Caco-2 (cell line): ENCODE data around the gene DSCAML1. TPM values are rescaled to one million over a fixed set of nuclear protein-coding genes. Genes with fewer than 3 reads are reported as not detected.
"Not testable (repeated sequence)": the region's sequence is repeated elsewhere in the genome, so short reads cannot be mapped to it uniquely, and the experiment has no call there.

Source experiments
- BruUV-seq: library from RNA; stranded (reverse); fragments of 400-500 nt; replicated peaks from 2 replicates; lab custom pipeline; 2021; lab: Mats Ljungman, UMichigan
- CTCF ChIA-PET: fragments of 300-600 bp; sonication (Branson Sonifier 250); formaldehyde crosslinking; loops from one replicate; lab custom pipeline; 2022; ENCODE audit warnings: antibody characterized with exemption; lab: Charles Lee
- POLR2A ChIA-PET: fragments of 300-600 bp; sonication (Branson Sonifier 250); formaldehyde crosslinking; loops from one replicate; lab custom pipeline; 2022; ENCODE audit warnings: antibody characterized with exemption; lab: Charles Lee
- DNase-seq, 2 experiments: peaks; one replicate each; pipeline versions ENCODE4 v3.0.0 to v3.0.0-alpha.2; 2020 to 2022
- H3K27me3 ChIP-seq: replicated peaks from 2 replicates; pipeline ENCODE4 v1.6.0; 2011; ENCODE audit warnings: low read length; ENCODE audit not compliant: control insufficient read depth, insufficient read depth
- H3K36me3 ChIP-seq: 2 replicates; pipeline ENCODE4 v1.5.1; 2011; ENCODE audit warnings: low read length; ENCODE audit not compliant: control insufficient read depth, insufficient read depth
- H3K4me1 ChIP-seq: fragments of 250-450 bp; sonication (Bioruptor Pico); 2 replicates; pipeline ENCODE4 v1.5.1; 2020; ENCODE audit warnings: mild to moderate bottlenecking
- H3K4me3 ChIP-seq: 2 replicates; pipeline ENCODE4 v1.5.1; 2011; ENCODE audit warnings: low read depth, mild to moderate bottlenecking, control low read depth, low read length
- H3K9me3 ChIP-seq: fragments of 250-450 bp; sonication (Bioruptor Pico); 2 replicates; pipeline ENCODE4 v1.5.1; 2020; ENCODE audit warnings: mild to moderate bottlenecking, moderate library complexity
- H3K27ac Mint-ChIP-seq: one replicate; pipeline ENCODE4 v1.8.0; 2022; ENCODE audit warnings: mixed read lengths; ENCODE audit not compliant: unreplicated experiment
- H3K27me3 Mint-ChIP-seq: one replicate; pipeline ENCODE4 v1.8.0; 2022; ENCODE audit warnings: mixed read lengths; ENCODE audit not compliant: insufficient read depth, unreplicated experiment
- H3K36me3 Mint-ChIP-seq: one replicate; pipeline ENCODE4 v1.8.0; 2022; ENCODE audit warnings: mild to moderate bottlenecking, mixed read lengths; ENCODE audit not compliant: insufficient read depth, unreplicated experiment
- H3K4me1 Mint-ChIP-seq: one replicate; pipeline ENCODE4 v1.8.0; 2022; ENCODE audit warnings: low read depth, mixed read lengths; ENCODE audit not compliant: unreplicated experiment
- H3K4me3 Mint-ChIP-seq: one replicate; pipeline ENCODE4 v1.8.0; 2022; ENCODE audit warnings: mild to moderate bottlenecking, moderate library complexity, mixed read lengths; ENCODE audit not compliant: unreplicated experiment
- H3K9me3 Mint-ChIP-seq: one replicate; pipeline ENCODE4 v1.8.0; 2022; ENCODE audit warnings: mixed read lengths; ENCODE audit not compliant: unreplicated experiment
- intact Hi-C: fragments of 100-400 bp; cut with micrococcal nuclease; formaldehyde crosslinking; loops from one replicate; pipeline ENCODE4 v1.10.0; 2022; ENCODE audit not compliant: unreplicated experiment
- total RNA-seq: library from RNA; stranded (reverse); gene quantifications from 2 replicates; pipeline ENCODE4 v1.2.3, GENCODE V29; 2022
- TF ChIP-seq, protein P1 (sequence below), 2 experiments: fragments of 200-600 bp in 1 of 2; IDR thresholded peaks; 1 replicate in 1 of 2; 2 replicates in 1 of 2; pipeline versions ENCODE4 v1.5.1 to v1.8.0; 2011 to 2022; ENCODE audit warnings: antibody characterized with exemption in 1 of 2, control low read depth in 1 of 2, inconsistent platforms in 1 of 2, low read depth in 1 of 2, low read length in 1 of 2, mild to moderate bottlenecking in 1 of 2, moderate library complexity in 1 of 2; ENCODE audit not compliant: insufficient read depth in 1 of 2, severe bottlenecking in 1 of 2, unreplicated experiment in 1 of 2

Gene DSCAML1
- total RNA-seq, 1 experiment from 2014 or later, result not detected

- H3K27ac Mint-ChIP-seq, result no peak overlapping the region
- no peaks in the 10 kb centered on the region for H3K4me1 ChIP-seq
- intact Hi-C loops, result no loop called here
- ChIA-PET POLR2A (interaction anchor here (0.5 kb wide), 1 partner anchor 10 kb away, joined by 3 read pairs; no protein-coding TSS in a partner anchor), CTCF (interaction anchor here (0.8 to 1.2 kb wide), 2 partner anchors 9 to 31 kb away, joined by 3 read pairs; no protein-coding TSS in a partner anchor)
- H3K4me3 ChIP-seq, result no peak overlapping the region
- peaks cover 19% of the 10 kb centered on the region for H3K27me3 Mint-ChIP-seq
- TF ChIP-seq, protein P1, sequence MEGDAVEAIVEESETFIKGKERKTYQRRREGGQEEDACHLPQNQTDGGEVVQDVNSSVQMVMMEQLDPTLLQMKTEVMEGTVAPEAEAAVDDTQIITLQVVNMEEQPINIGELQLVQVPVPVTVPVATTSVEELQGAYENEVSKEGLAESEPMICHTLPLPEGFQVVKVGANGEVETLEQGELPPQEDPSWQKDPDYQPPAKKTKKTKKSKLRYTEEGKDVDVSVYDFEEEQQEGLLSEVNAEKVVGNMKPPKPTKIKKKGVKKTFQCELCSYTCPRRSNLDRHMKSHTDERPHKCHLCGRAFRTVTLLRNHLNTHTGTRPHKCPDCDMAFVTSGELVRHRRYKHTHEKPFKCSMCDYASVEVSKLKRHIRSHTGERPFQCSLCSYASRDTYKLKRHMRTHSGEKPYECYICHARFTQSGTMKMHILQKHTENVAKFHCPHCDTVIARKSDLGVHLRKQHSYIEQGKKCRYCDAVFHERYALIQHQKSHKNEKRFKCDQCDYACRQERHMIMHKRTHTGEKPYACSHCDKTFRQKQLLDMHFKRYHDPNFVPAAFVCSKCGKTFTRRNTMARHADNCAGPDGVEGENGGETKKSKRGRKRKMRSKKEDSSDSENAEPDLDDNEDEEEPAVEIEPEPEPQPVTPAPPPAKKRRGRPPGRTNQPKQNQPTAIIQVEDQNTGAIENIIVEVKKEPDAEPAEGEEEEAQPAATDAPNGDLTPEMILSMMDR (IDR thresholded peaks at IDR 0.05; ENCODE audit: insufficient read depth in 1 of 2, low read depth in 1 of 2, low read length in 1 of 2, severe bottlenecking in 1 of 2, unreplicated experiment in 1 of 2), result no peak
- H3K9me3 ChIP-seq, result peaks cover 10% of the 10 kb centered on the region; the same call in 1 of the 2 replicates
- 0 out of 2 replicates have a peak, but pooled peaks cover 1% of the 10 kb centered on the region for H3K27me3 ChIP-seq
- H3K36me3 Mint-ChIP-seq, result no peaks in the 10 kb centered on the region
- H3K4me1 Mint-ChIP-seq, result no peaks in the 10 kb centered on the region
- DNase-seq, result no peak
- H3K36me3 ChIP-seq, result no peaks in the 10 kb centered on the region
- no peak overlapping the region for H3K4me3 Mint-ChIP-seq
- peaks cover 14% of the 10 kb centered on the region for H3K9me3 Mint-ChIP-seq
- no TSS peak for BruUV-seq
These were observed 339.8 kb downstream of the DSCAML1 start for GRCh38 chr11:117457031-117457785.

GRCh38 chr11:117456721-117457029 is 340.3 kb downstream of the DSCAML1 start:
- Mint-ChIP-seq H3K27me3 (peaks cover 21% of the 10 kb centered on the region), H3K9me3 (peaks cover 14% of the 10 kb centered on the region)
- H3K36me3 ChIP-seq, DNase-seq, POLR2A ChIA-PET, H3K4me1 Mint-ChIP-seq, H3K4me3 Mint-ChIP-seq, intact Hi-C loops, H3K36me3 Mint-ChIP-seq, BruUV-seq, H3K4me1 ChIP-seq, H3K27ac Mint-ChIP-seq, H3K27me3 ChIP-seq, H3K4me3 ChIP-seq: not testable (repeated sequence)
- peaks cover 10% of the 10 kb centered on the region; the same call in 1 of the 2 replicates for H3K9me3 ChIP-seq
- CTCF ChIA-PET, result interaction anchor here (0.7 to 1.2 kb wide), 2 partner anchors 11 to 30 kb away, joined by 3 read pairs; no protein-coding TSS in a partner anchor

DNA sequence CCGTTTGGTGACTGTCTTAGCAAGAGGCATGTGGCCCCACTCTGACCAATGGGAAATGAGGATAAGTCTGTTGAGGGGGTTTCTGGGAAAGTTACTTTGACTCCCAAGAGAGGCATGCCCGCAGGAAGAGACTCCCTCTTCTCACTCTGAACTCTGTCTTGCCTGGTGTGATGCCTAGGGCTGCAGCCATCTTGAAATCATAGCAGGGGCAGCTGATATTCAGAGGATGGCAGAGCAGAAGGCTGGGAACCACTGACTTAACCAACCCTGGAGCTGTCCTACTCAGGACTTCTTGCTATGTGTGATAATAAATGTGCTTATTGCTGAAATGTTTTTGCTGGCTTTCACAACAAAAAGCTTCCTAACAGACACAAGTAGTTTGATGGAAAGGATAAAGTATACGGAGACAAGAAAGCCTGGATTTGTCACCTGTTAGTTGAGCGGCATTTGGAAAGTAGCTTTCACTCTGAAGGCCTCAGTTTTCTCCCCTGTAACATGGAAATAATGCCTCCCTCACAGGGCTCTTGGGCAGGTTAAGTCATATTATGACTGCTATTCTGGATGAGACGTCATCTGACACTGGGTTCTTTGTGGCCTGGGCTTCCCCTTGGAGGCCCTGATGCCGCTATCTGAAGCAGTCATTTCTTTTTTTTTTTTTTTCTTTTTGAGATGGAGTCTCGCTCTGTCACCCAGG is 340.8 kb downstream of the DSCAML1 start:
- ChIA-PET CTCF (interaction anchor here (0.7 kb wide), 1 partner anchor 11 kb away, joined by 3 read pairs; no protein-coding TSS in a partner anchor), POLR2A (no interaction called here)
- DNase-seq, result no peak
- peaks cover 10% of the 10 kb centered on the region; the same call in 1 of the 2 replicates for H3K9me3 ChIP-seq
- no peak overlapping the region for H3K4me3 ChIP-seq
- Mint-ChIP-seq H3K36me3 (no peaks in the 10 kb centered on the region), H3K27me3 (peaks cover 18% of the 10 kb centered on the region), H3K4me3 (no peak overlapping the region), H3K27ac (no peak overlapping the region), H3K9me3 (peaks cover 14% of the 10 kb centered on the region), H3K4me1 (no peaks in the 10 kb centered on the region)
- 0 out of 2 replicates have a peak, but pooled peaks cover 1% of the 10 kb centered on the region for H3K27me3 ChIP-seq
- no peaks in the 10 kb centered on the region for H3K36me3 ChIP-seq
- intact Hi-C loops, result no loop called here
- no peaks in the 10 kb centered on the region for H3K4me1 ChIP-seq
- TF ChIP-seq, protein P1 (IDR thresholded peaks at IDR 0.05; ENCODE audit: insufficient read depth in 1 of 2, low read depth in 1 of 2, low read length in 1 of 2, severe bottlenecking in 1 of 2, unreplicated experiment in 1 of 2), result no peak
- BruUV-seq, result no TSS peak
